C4-2B (cell line): ENCODE data around the gene NRG3.

Source experiments
- H3K27ac ChIP-seq: fragments of 450-650 bp; 2 replicates; pipeline ENCODE4 v1.5.1; 2017
- ZFX ChIP-seq: fragments of 450-650 bp; IDR thresholded peaks from 2 replicates; pipeline ENCODE4 v1.6.1; 2017
- TF ChIP-seq, protein P1 (sequence below): fragments of 450-650 bp; conservative IDR thresholded peaks from 2 replicates; pipeline ENCODE4 v1.5.1; 2017; ENCODE audit warnings: mild to moderate bottlenecking

The NRG3 gene

GRCh38 chr10:82643076-82643475 lies 768.1 kb downstream of the NRG3 start:
- H3K27ac ChIP-seq: no peak overlapping the region
- TF ChIP-seq, protein P1, sequence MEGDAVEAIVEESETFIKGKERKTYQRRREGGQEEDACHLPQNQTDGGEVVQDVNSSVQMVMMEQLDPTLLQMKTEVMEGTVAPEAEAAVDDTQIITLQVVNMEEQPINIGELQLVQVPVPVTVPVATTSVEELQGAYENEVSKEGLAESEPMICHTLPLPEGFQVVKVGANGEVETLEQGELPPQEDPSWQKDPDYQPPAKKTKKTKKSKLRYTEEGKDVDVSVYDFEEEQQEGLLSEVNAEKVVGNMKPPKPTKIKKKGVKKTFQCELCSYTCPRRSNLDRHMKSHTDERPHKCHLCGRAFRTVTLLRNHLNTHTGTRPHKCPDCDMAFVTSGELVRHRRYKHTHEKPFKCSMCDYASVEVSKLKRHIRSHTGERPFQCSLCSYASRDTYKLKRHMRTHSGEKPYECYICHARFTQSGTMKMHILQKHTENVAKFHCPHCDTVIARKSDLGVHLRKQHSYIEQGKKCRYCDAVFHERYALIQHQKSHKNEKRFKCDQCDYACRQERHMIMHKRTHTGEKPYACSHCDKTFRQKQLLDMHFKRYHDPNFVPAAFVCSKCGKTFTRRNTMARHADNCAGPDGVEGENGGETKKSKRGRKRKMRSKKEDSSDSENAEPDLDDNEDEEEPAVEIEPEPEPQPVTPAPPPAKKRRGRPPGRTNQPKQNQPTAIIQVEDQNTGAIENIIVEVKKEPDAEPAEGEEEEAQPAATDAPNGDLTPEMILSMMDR: no peak
- TF ChIP-seq ZFX: no peak

DNA sequence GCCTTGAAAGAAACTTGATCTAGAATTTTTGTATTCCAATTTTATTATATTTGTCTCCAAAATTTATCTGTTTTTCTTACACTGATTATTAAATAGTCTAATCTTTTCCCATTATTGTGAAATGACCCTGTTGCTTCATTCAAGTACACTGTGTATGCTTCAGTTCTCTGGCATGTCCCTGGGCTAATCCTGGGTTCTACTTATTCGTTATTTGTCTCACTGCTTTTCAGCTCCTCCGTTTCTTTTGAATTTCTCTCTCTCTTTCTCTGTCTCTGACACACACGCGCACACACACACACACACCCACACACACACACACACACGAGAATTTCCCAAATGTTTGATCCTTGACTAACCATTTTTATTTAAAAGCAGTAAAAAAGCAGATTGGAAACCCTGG lies 768.6 kb downstream of the NRG3 start:
- H3K27ac ChIP-seq: no peak overlapping the region
- TF ChIP-seq ZFX: no peak
- TF ChIP-seq, protein P1: no peak

GRCh38 chr10:82645221-82645620 lies 770.2 kb downstream of the NRG3 start:
- H3K27ac ChIP-seq: no peak overlapping the region
- TF ChIP-seq, protein P1: no peak
- TF ChIP-seq ZFX: no peak

DNA sequence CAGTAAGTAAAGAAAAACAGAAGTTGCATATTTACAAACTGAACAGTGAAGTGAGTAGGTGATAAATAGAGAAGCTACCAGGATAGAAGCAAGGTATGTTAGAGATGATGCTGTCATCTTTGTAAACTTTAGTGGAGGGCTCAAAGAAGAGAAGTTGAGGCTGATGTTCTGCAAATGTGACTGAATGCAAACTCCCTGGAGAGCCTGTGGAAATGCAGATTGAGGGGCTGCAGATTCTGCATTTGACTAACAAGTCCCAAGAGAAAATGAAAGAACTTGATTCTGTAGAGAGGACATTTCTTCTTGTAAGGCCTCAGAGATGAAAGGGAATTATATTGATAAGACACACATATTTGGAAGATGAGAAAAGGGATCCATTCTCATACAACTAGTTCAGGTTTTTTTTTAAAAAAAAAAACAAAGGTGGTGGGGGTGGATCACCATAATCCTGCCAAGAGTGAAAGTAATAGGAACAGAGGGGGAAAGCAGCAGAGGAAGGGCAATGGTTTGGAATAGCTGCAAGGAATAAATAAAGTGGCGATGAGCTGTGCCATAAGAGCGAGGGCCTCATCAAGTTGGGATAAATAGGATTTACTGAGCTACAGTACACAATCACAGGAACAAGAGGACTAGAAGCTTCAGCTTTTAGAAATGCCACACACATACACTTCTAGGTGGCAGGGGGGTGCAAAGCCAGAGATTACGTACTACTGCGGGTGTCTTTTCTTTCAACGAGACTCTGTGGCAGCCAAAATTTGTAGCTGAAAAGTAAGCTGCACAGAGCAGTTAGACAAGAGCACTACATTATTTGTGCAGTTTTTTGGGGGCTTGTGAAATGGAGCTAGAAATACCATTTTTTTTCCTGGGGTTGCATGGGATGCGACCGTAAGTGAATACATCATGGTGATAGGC lies 778.5 kb downstream of the NRG3 start:
- H3K27ac ChIP-seq: no peak overlapping the region
- TF ChIP-seq, protein P1: no peak
- no peak for TF ChIP-seq ZFX

GRCh38 chr10:82660205-82660604 lies 785.2 kb downstream of the NRG3 start:
- TF ChIP-seq, protein P1: no peak
- TF ChIP-seq ZFX: no peak
- H3K27ac ChIP-seq: no peak overlapping the region

GRCh38 chr10:82660986-82661385 lies 786.0 kb downstream of the NRG3 start:
- TF ChIP-seq ZFX: no peak
- TF ChIP-seq, protein P1: no peak
- H3K27ac ChIP-seq: no peak overlapping the region

DNA sequence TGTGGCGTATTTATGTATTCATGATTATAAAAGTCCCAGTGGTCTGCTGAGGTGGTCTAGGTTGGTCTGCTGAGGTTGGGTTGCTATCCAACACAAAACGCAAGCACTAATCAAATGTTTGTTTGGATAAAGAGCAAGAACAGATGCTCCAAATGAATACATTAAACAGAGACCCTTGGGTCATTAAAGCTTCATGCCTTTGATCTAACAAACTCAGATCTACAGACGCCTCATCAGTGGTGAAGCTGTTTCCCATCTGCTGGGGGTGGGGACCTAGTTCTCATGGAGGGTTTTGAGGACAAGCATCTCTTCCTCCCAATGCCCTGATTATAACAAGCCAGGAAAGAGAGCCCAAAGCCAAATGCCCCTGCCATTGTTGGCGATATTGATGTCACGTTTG lies 786.7 kb downstream of the NRG3 start:
- TF ChIP-seq, protein P1: no peak
- no peak for TF ChIP-seq ZFX
- H3K27ac ChIP-seq: no peak overlapping the region
